Astrocyte (in vitro differentiated cells and primary cell): ENCODE data around the gene HOXD13. TPM values are rescaled to one million over a fixed set of nuclear protein-coding genes. Genes with fewer than 3 reads are reported as not detected.

Experiments
- DNase-seq: peaks from one replicate; pipeline ENCODE4 v3.0.0-alpha.2; 2010; ENCODE audit warnings: low read depth
- FAIRE-seq: peaks from 2 replicates; lab custom pipeline; 2011; peaks lifted over from hg19 to GRCh38; lab: Jason Lieb, UNC
- H2AFZ ChIP-seq: 2 replicates; pipeline ENCODE4 v1.6.0; 2012; ENCODE audit warnings: low read depth, low read length, inconsistent platforms
- H3K27ac ChIP-seq: 2 replicates; pipeline ENCODE4 v1.5.1; 2011; ENCODE audit warnings: low read depth, low read length, inconsistent platforms
- H3K27me3 ChIP-seq: 2 replicates; pipeline ENCODE4 v1.6.0; 2011; ENCODE audit warnings: low read length, inconsistent platforms; ENCODE audit not compliant: insufficient read depth
- H3K36me3 ChIP-seq: 2 replicates; pipeline ENCODE4 v1.5.1; 2011; ENCODE audit warnings: low read length, inconsistent platforms; ENCODE audit not compliant: insufficient read depth
- H3K4me1 ChIP-seq: 2 replicates; pipeline ENCODE4 v1.5.1; 2011; ENCODE audit warnings: low read length, inconsistent platforms; ENCODE audit not compliant: insufficient read depth
- H3K4me2 ChIP-seq: 2 replicates; pipeline ENCODE4 v1.6.0; 2012; ENCODE audit warnings: low read length, inconsistent platforms
- H3K4me3 ChIP-seq: 2 replicates; pipeline ENCODE4 v1.5.1; 2011; ENCODE audit warnings: low read depth, mild to moderate bottlenecking, low read length, inconsistent platforms; ENCODE audit not compliant: insufficient read depth
- H3K79me2 ChIP-seq: 2 replicates; pipeline ENCODE4 v1.6.0; 2012; ENCODE audit warnings: mild to moderate bottlenecking, low read length, inconsistent platforms; ENCODE audit not compliant: insufficient read depth
- H3K9ac ChIP-seq: 2 replicates; pipeline ENCODE4 v1.6.0; 2012; ENCODE audit warnings: mild to moderate bottlenecking, low read length, inconsistent platforms
- H3K9me3 ChIP-seq: 2 replicates; pipeline ENCODE4 v1.5.1; 2012; ENCODE audit warnings: low read depth, mild to moderate bottlenecking, low read length, inconsistent platforms; ENCODE audit not compliant: insufficient read depth
- H4K20me1 ChIP-seq: 2 replicates; pipeline ENCODE4 v1.6.0; 2012; ENCODE audit warnings: low read length, inconsistent platforms; ENCODE audit not compliant: insufficient read depth
- H3K27ac Mint-ChIP-seq: one replicate; pipeline ENCODE4 v1.8.0; 2021; ENCODE audit warnings: mild to moderate bottlenecking, mixed read lengths; ENCODE audit not compliant: unreplicated experiment
- H3K27me3 Mint-ChIP-seq: one replicate; pipeline ENCODE4 v1.8.0; 2021; ENCODE audit warnings: low read depth, mixed read lengths; ENCODE audit not compliant: unreplicated experiment
- H3K36me3 Mint-ChIP-seq: one replicate; pipeline ENCODE4 v1.8.0; 2021; ENCODE audit warnings: low read depth, mixed read lengths; ENCODE audit not compliant: unreplicated experiment
- H3K4me1 Mint-ChIP-seq: one replicate; pipeline ENCODE4 v1.8.0; 2021; ENCODE audit warnings: low read depth, mixed read lengths; ENCODE audit not compliant: unreplicated experiment
- H3K4me3 Mint-ChIP-seq: one replicate; pipeline ENCODE4 v1.8.0; 2021; ENCODE audit warnings: mild to moderate bottlenecking, moderate library complexity, mixed read lengths; ENCODE audit not compliant: unreplicated experiment
- H3K9me3 Mint-ChIP-seq: one replicate; pipeline ENCODE4 v1.8.0; 2021; ENCODE audit warnings: mild to moderate bottlenecking, mixed read lengths; ENCODE audit not compliant: unreplicated experiment
- EZH2 ChIP-seq: IDR thresholded peaks from 2 replicates; pipeline ENCODE4 v1.6.1; 2012; ENCODE audit warnings: mild to moderate bottlenecking, low read length, inconsistent platforms; ENCODE audit not compliant: insufficient read depth
- total RNA-seq: library from RNA; stranded (reverse); gene quantifications from 2 replicates; pipeline ENCODE4 v1.2.1, GENCODE V29; 2021
- TF ChIP-seq, protein P1 (sequence below): IDR thresholded peaks from 2 replicates; pipeline ENCODE4 v1.5.1; 2011; ENCODE audit warnings: low read depth, mild to moderate bottlenecking, inconsistent platforms, low read length, moderate library complexity; ENCODE audit not compliant: insufficient read depth

Gene HOXD13
- total RNA-seq, 1 donor from 2014 or later = not detected

DNA sequence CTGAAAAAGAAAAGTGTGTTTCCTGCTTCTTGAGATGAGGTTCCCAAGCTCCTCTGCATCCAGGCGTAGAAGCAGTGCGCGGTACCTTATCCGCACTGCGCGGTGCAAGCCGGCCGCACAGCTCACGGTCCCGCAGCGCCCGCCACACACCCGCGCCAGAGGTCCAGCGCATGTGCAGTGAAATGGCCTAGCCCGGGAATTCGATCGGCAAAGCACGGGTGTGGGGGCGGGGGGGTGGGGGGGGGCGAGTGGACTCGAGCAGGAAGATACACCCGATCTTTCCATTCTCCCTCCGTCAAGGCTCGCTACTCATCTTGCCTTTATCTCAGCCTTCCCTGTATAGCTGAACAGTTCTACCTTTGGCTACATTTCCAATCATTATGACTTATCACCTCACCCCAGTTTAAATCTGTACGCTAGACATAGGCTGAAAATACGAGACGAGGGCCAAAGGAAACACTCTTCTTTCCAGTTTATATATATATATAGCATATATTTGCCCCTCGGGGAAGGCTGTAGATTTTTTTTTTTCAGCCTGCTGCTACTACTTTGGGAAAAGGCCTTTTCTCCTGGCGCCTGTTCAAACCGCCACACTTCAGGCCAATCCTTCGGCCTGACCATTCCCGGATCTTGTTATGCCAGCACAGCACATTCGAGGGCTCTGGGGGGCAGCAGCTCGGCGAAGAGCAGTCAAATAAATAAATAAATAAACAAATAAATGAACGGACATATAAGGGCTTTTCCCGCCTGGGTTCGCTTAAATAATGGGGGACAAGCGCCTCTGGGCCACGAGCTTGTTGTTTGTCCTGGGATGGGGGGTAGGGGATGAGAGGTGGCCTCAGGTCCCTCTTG is 47.4 kb downstream of the HOXD13 start:
- peak overlapping the region; percentile 45 for H3K4me3 ChIP-seq
- H4K20me1 ChIP-seq = no peaks in the 10 kb centered on the region
- H3K36me3 ChIP-seq = no peaks in the 10 kb centered on the region
- Mint-ChIP-seq H3K36me3 (peaks cover 2% of the 10 kb centered on the region), H3K4me1 (no peaks in the 10 kb centered on the region), H3K4me3 (peak overlapping the region; percentile 75), H3K27me3 (peaks cover 91% of the 10 kb centered on the region), H3K9me3 (peaks cover 43% of the 10 kb centered on the region), H3K27ac (no peak overlapping the region)
- TF ChIP-seq EZH2 = no peak
- TF ChIP-seq, protein P1, sequence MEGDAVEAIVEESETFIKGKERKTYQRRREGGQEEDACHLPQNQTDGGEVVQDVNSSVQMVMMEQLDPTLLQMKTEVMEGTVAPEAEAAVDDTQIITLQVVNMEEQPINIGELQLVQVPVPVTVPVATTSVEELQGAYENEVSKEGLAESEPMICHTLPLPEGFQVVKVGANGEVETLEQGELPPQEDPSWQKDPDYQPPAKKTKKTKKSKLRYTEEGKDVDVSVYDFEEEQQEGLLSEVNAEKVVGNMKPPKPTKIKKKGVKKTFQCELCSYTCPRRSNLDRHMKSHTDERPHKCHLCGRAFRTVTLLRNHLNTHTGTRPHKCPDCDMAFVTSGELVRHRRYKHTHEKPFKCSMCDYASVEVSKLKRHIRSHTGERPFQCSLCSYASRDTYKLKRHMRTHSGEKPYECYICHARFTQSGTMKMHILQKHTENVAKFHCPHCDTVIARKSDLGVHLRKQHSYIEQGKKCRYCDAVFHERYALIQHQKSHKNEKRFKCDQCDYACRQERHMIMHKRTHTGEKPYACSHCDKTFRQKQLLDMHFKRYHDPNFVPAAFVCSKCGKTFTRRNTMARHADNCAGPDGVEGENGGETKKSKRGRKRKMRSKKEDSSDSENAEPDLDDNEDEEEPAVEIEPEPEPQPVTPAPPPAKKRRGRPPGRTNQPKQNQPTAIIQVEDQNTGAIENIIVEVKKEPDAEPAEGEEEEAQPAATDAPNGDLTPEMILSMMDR = no peak
- H3K27me3 ChIP-seq = peaks cover 81% of the 10 kb centered on the region
- H3K9me3 ChIP-seq = peaks cover 6% of the 10 kb centered on the region
- H2AFZ ChIP-seq = peak overlapping the region; percentile 66
- FAIRE-seq (no peak), DNase-seq (no peak)
- H3K4me2 ChIP-seq = peak overlapping the region; percentile 78
- H3K4me1 ChIP-seq = peaks cover 8% of the 10 kb centered on the region
- no peaks in the 10 kb centered on the region for H3K79me2 ChIP-seq
- H3K27ac ChIP-seq = no peak overlapping the region
- H3K9ac ChIP-seq = peak overlapping the region; percentile 26

DNA sequence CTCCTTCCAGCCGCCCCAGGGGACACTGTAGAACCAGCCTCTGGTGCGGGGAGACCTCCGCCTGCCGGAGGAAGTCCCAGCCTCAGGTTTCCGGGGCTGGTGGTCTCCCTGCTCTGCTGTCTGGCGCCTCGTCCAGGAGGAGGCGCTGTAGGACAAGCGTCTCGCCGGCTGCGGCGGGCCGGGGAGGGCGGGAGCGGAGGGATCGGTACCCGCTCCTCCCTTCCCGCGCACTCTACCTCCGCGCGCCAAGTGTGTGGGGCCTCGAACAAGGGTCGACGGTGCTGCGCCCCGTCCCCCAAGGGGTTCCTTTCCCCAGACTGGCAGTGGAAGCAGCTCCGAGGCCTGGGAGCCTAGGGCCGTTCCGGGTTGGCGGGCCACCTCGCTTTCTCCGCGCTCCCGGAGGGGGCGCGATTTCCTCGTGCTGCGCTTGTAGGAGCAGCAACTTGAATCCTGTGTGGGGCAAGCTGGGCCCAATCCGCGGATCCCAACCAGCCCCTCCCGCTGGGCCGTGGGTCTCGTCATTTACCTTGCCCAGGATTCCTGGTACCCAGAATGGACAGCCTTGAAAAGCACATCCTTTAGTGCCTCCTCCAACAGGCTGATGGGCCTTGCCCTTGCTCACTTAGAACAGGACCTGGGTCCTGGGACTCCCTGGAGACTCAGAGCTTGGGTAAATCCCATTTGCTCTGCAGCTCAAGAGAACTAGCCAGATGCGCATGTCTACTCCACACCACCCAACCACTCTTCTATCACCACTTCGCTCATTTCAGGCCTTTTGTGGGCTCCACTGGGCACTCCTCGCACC is 48.2 kb downstream of the HOXD13 start:
- Histone ChIP-seq H3K27ac (no peak overlapping the region), H2AFZ (peak overlapping the region; percentile 66)
- DNase-seq = no peak

More for the DNA sequence above, 48.2 kb downstream of the HOXD13 start:
- H3K9ac ChIP-seq = peak overlapping the region; percentile 26
- TF ChIP-seq EZH2 = peak; percentile 16
- TF ChIP-seq, protein P1 = peak; percentile 42
- Mint-ChIP-seq H3K4me3 (peak overlapping the region; percentile 72), H3K27ac (peak overlapping the region; percentile 66), H3K27me3 (peaks cover 91% of the 10 kb centered on the region), H3K36me3 (peaks cover 2% of the 10 kb centered on the region), H3K4me1 (no peaks in the 10 kb centered on the region), H3K9me3 (peaks cover 39% of the 10 kb centered on the region)
- peak overlapping the region; percentile 78 for H3K4me2 ChIP-seq
- H3K9me3 ChIP-seq = peaks cover 6% of the 10 kb centered on the region
- H3K4me1 ChIP-seq = peaks cover 8% of the 10 kb centered on the region
- no peak for FAIRE-seq
- H3K4me3 ChIP-seq = peak overlapping the region; percentile 45
- peaks cover 79% of the 10 kb centered on the region for H3K27me3 ChIP-seq
- H3K36me3 ChIP-seq = no peaks in the 10 kb centered on the region
- no peaks in the 10 kb centered on the region for H4K20me1 ChIP-seq
- H3K79me2 ChIP-seq = no peaks in the 10 kb centered on the region
